Measurements from ENCODE around the gene SPEM1. TPM values are rescaled to one million over a fixed set of nuclear protein-coding genes. Genes with fewer than 3 reads are reported as not detected.

Gene SPEM1
- total and polyA plus RNA-seq, 4 donors: not detected

- no peak overlapping the region for H3K9ac ChIP-seq (ENCODE audit: low read depth in 1 of 2, low read length in 2 of 2)
- no peaks in the 10 kb centered on the region for H3K9me3 ChIP-seq (ENCODE audit: control insufficient read depth in 4 of 4, low read length in 3 of 4)
- no peak for DNase-seq (ENCODE audit: low spot score)
- TF ChIP-seq CTCF (IDR thresholded peaks at IDR 0.05; ENCODE audit: low read depth, low read length, missing input control): no peak
- TF ChIP-seq NR2F2 (IDR thresholded peaks at IDR 0.05): no peak
- no peak for TF ChIP-seq ZBTB33 (IDR thresholded peaks at IDR 0.05)
- no peak for TF ChIP-seq MAX (IDR thresholded peaks at IDR 0.05)
- TF ChIP-seq HNF4G (IDR thresholded peaks at IDR 0.05): no peak
- TF ChIP-seq RAD21 (IDR thresholded peaks at IDR 0.05): no peak
- no peak for TF ChIP-seq FOXA1 (IDR thresholded peaks at IDR 0.05)
- no peak for TF ChIP-seq REST (IDR thresholded peaks at IDR 0.05)
- TF ChIP-seq RXRA (IDR thresholded peaks at IDR 0.05): no peak
- TF ChIP-seq GABPA (IDR thresholded peaks at IDR 0.05 in 1 of 2, conservative IDR thresholded peaks at IDR 0.05 in 1 of 2): no peak
- no peak for TF ChIP-seq SP1 (IDR thresholded peaks at IDR 0.05)
- TF ChIP-seq TAF1 (conservative IDR thresholded peaks at IDR 0.05): no peak
- no peak for TF ChIP-seq JUND (IDR thresholded peaks at IDR 0.05)
- no peak for TF ChIP-seq ATF3 (IDR thresholded peaks at IDR 0.05)
- TF ChIP-seq FOXA2 (IDR thresholded peaks at IDR 0.05): no peak
- no peak for TF ChIP-seq EGR1 (IDR thresholded peaks at IDR 0.05; ENCODE audit: low read depth in 2 of 2)
- no peak for TF ChIP-seq HNF4A (conservative IDR thresholded peaks at IDR 0.05)
- H3K4me1 ChIP-seq (ENCODE audit: control insufficient read depth in 4 of 4, insufficient read depth in 4 of 4, low read length in 3 of 4): no peaks in the 10 kb centered on the region
- H3K27me3 ChIP-seq (ENCODE audit: control insufficient read depth in 4 of 4, insufficient read depth in 4 of 4, low read length in 3 of 4): no peaks in the 10 kb centered on the region
- no peak overlapping the region for H3K4me3 ChIP-seq (ENCODE audit: low read depth in 1 of 3, low read length in 3 of 3)
- WGBS: 91% methylated on average over 10 of the region's 10 CpGs
- H3K36me3 ChIP-seq (ENCODE audit: control insufficient read depth in 4 of 4, insufficient read depth in 3 of 4, low read depth in 1 of 4, low read length in 3 of 4): no peaks in the 10 kb centered on the region
- no peak overlapping the region for H3K27ac ChIP-seq (ENCODE audit: low read depth in 1 of 2, low read length in 2 of 2)
These were observed 9.6 kb downstream of the SPEM1 start for GRCh38 chr17:7429722-7430121.

- H3K36me3 ChIP-seq (ENCODE audit: control insufficient read depth in 4 of 4, insufficient read depth in 3 of 4, low read depth in 1 of 4, low read length in 3 of 4): no peaks in the 10 kb centered on the region
- H3K9me3 ChIP-seq (ENCODE audit: control insufficient read depth in 4 of 4, low read length in 3 of 4): no peaks in the 10 kb centered on the region
- peaks cover 5 to 14% (median 13%) of the 10 kb centered on the region in 4 donors for H3K4me1 ChIP-seq (ENCODE audit: control insufficient read depth in 4 of 4, insufficient read depth in 4 of 4, low read length in 3 of 4)
- H3K27ac ChIP-seq (ENCODE audit: low read depth in 1 of 2, low read length in 2 of 2): no peak overlapping the region
- WGBS: 92% methylated on average over 1 of the region's 1 CpG
- H3K27me3 ChIP-seq (ENCODE audit: control insufficient read depth in 4 of 4, insufficient read depth in 4 of 4, low read length in 3 of 4): no peaks in the 10 kb centered on the region
- TF ChIP-seq RXRA (IDR thresholded peaks at IDR 0.05) (no peak), TAF1 (conservative IDR thresholded peaks at IDR 0.05) (no peak), ZBTB33 (IDR thresholded peaks at IDR 0.05) (no peak), YY1 (IDR thresholded peaks at IDR 0.05) (no peak), CTCF (IDR thresholded peaks at IDR 0.05; ENCODE audit: low read depth, low read length, missing input control) (no peak), RAD21 (IDR thresholded peaks at IDR 0.05) (no peak), SP1 (IDR thresholded peaks at IDR 0.05) (no peak), ATF3 (IDR thresholded peaks at IDR 0.05) (no peak), MAX (IDR thresholded peaks at IDR 0.05) (no peak), HNF4G (IDR thresholded peaks at IDR 0.05) (no peak), GABPA (IDR thresholded peaks at IDR 0.05 in 1 of 2, conservative IDR thresholded peaks at IDR 0.05 in 1 of 2) (no peak), HNF4A (conservative IDR thresholded peaks at IDR 0.05) (no peak), FOXA1 (IDR thresholded peaks at IDR 0.05) (no peak), FOXA2 (IDR thresholded peaks at IDR 0.05) (no peak), EGR1 (IDR thresholded peaks at IDR 0.05; ENCODE audit: low read depth in 2 of 2) (no peak)
- H3K9ac ChIP-seq (ENCODE audit: low read depth in 1 of 2, low read length in 2 of 2): no peak overlapping the region
- H3K4me3 ChIP-seq (ENCODE audit: low read depth in 1 of 3, low read length in 3 of 3): no peak overlapping the region
- DNase-seq (ENCODE audit: low spot score): no peak
These were observed 11.1 kb downstream of the SPEM1 start for GRCh38 chr17:7431231-7431630.
